SK-N-SH (cell line): ENCODE results near the gene TULP4.

Experiments used
- CTCF ChIP-seq: fragments of 200-600 bp; sonication (generic); IDR thresholded peaks from 2 replicates; pipeline ENCODE4 v1.6.1; 2017; ENCODE audit warnings: antibody characterized with exemption, mild to moderate bottlenecking, moderate library complexity
- ELF1 ChIP-seq: IDR thresholded peaks from 2 replicates; pipeline ENCODE4 v1.4.0; 2012
- EP300 ChIP-seq, 2 experiments: IDR thresholded peaks; 2 replicates each; pipeline versions ENCODE4 v1.4.0 to v1.6.1; 2012; ENCODE audit warnings: borderline replicate concordance in 1 of 2, low read depth in 1 of 2, low read length in 1 of 2
- EZH2phosphoT487 ChIP-seq: fragments of 200-600 bp; sonication (generic); IDR thresholded peaks from 2 replicates; pipeline ENCODE4 v1.6.1; 2017; ENCODE audit warnings: low read depth, mixed run types, mild to moderate bottlenecking, antibody characterized with exemption, moderate library complexity, borderline replicate concordance
- FOSL2 ChIP-seq: IDR thresholded peaks from 2 replicates; pipeline ENCODE4 v1.4.0; 2012; ENCODE audit warnings: low read depth, mild to moderate bottlenecking, moderate library complexity, borderline replicate concordance
- GABPA ChIP-seq: IDR thresholded peaks from 2 replicates; pipeline ENCODE4 v1.4.0; 2012; ENCODE audit warnings: low read depth, mild to moderate bottlenecking
- NRF1 ChIP-seq: IDR thresholded peaks from 2 replicates; pipeline ENCODE4 v1.6.1; 2012; ENCODE audit warnings: low read depth, mild to moderate bottlenecking, low read length
- POLR2AphosphoS5 ChIP-seq: IDR thresholded peaks from 2 replicates; pipeline ENCODE4 v1.6.1; 2012; ENCODE audit warnings: low read depth, low read length
- RAD21 ChIP-seq: IDR thresholded peaks from 2 replicates; pipeline ENCODE4 v1.6.1; 2012; ENCODE audit warnings: mild to moderate bottlenecking, low read length
- REST ChIP-seq: IDR thresholded peaks from 2 replicates; pipeline ENCODE4 v1.6.1; 2012; ENCODE audit warnings: mild to moderate bottlenecking, low read depth, low read length, moderate library complexity
- RXRA ChIP-seq: IDR thresholded peaks from 2 replicates; pipeline ENCODE4 v1.4.0; 2012; ENCODE audit warnings: low read depth, mild to moderate bottlenecking, borderline replicate concordance
- SMC3 ChIP-seq: IDR thresholded peaks from 2 replicates; pipeline ENCODE4 v1.6.1; 2012; ENCODE audit warnings: low read depth, low read length, improper control_type of control experiment
- TCF12 ChIP-seq: IDR thresholded peaks from 2 replicates; pipeline ENCODE4 v1.4.0; 2012

- TF ChIP-seq GABPA (no peak), EP300 (IDR thresholded peaks at IDR 0.05; ENCODE audit: borderline replicate concordance in 1 of 2, low read depth in 1 of 2, low read length in 1 of 2) (no peak), RAD21 (no peak), FOSL2 (no peak), CTCF (no peak), RXRA (no peak), SMC3 (no peak), TCF12 (no peak), POLR2AphosphoS5 (no peak), NRF1 (no peak), REST (no peak), ELF1 (no peak), EZH2phosphoT487 (no peak)
These were observed 216.6 kb downstream of the TULP4 start for GRCh38 chr6:158528826-158529225.
